HG02870 (cell line): ENCODE data around the gene VPS29.

Experiments used
- ATAC-seq: cut with Tn5 transposase; IDR thresholded peaks from one replicate; pipeline ENCODE4 v1.9.1; 2021; ENCODE audit warnings: mild to moderate bottlenecking, moderate library complexity; ENCODE audit not compliant: unreplicated experiment

Gene VPS29

DNA sequence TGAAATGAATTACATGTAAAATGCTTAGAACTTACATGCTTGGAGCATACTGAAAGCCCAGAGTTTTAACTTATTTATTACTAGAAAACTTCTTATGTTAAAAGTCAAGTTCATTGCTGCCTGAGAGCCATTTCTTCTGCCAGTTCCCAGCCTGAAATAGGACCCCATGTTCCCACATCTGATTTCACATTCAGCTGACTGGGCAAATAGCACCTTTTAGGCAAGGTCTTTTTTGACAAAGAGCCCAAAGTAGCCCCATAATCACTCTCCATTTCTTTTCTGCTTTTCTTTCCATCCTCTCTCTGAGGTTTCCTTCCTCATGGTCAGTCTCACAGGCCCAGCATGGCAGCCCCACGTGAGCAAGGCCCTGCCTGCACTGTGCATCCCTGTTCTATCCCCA is 50.6 kb downstream of the VPS29 start:
- ATAC-seq = no peak

DNA sequence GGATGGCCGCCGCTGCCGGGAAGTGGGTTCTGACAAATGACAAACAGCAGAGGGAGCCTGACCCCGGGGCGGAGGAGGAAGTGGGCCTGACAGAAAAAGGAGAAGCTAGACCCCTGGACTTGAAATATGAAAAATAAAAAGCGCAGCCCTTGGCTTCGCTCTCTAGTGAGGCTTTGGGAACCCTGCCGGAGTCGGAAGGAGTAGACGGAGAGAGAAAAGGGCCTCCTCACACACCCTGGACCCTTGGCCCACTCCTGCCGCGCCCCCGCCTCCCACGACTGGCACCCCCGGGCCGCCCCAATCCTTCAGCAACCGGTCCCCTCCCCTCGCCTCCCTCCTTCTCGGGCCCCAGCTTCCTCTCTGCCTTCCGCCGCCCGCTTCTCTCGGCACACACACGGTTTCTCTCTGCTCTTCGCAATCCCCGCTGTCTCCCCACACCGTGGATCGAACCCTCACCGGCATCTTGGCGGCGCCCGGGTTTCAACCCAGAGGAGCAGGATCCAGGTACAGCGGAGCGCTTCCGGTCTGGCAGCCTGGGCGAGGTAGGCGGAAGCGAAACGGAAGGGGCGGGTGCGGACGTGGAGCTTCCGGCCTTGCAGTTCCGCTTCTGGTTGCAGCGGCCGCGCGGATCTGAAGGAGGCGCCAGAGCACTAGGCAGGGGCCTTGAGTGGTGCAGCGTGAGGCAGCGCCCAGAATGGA is 52.0 kb downstream of the VPS29 start, which contains the start of gene ARPC3:
Gene ARPC3, minus strand, starts transcription at position 539 of the 699 bp plus-strand sequence. Its CDS starts 77 bp downstream, at position 462.
- peak; percentile 90 for ATAC-seq

DNA sequence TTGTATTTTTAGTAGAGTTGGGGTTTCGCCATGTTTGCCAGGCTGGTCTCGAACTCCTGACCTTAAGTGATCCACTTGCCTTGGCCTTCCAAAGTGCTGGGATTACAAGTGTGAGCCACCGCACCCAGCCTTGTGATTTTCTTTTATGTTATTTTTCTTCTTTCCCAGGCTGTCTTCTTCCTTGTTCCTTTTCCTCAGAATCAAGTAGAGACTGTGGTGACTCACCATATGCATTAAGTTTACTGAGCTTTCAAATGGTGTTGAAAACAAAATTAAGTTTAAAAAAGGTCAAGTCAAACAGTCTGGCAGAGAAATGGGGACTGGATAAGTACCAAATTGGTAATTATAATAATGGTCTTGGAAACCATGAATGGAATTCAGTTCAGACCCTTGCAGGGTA is 57.5 kb downstream of the VPS29 start:
- ATAC-seq = no peak
